Activated T-cell treated with anti-CD3 and anti-CD28 coated beads, Interleukin-2, amount 50 U/mL, for 72 hours (primary cell): ENCODE results near the gene ZNF664. TPM values are rescaled to one million over a fixed set of nuclear protein-coding genes. Genes with fewer than 3 reads are reported as not detected.
A peak's percentile ranks its signal among the peaks of the same experiment; 100 is the strongest.

ENCODE experiments used
- ATAC-seq, 2 donors: fragments of 150-1000 bp; cut with Tn5 transposase; replicated peaks in 1 of 2; 2 replicates each; pipeline ENCODE4 v1.10.0; 2021; ENCODE audit warnings: moderate library complexity in 2 of 2, mild to moderate bottlenecking in 1 of 2
- DNase-seq, 2 donors: peaks; one replicate each; pipeline ENCODE4 v3.0.0; 2021 to 2022; ENCODE audit warnings: mixed read lengths in 1 of 2
- H3K27ac Mint-ChIP-seq: one replicate; pipeline ENCODE4 v1.8.0; 2022; ENCODE audit warnings: mild to moderate bottlenecking, moderate library complexity, mixed read lengths
- H3K27me3 Mint-ChIP-seq: one replicate; pipeline ENCODE4 v1.8.0; 2022; ENCODE audit warnings: low read depth, mixed read lengths
- H3K36me3 Mint-ChIP-seq, 2 donors: one replicate each; pipeline ENCODE4 v1.8.0; 2022; ENCODE audit warnings: mixed read lengths in 2 of 2, mild to moderate bottlenecking in 1 of 2; ENCODE audit not compliant: insufficient read depth in 2 of 2
- H3K4me1 Mint-ChIP-seq: one replicate; pipeline ENCODE4 v1.8.0; 2022; ENCODE audit warnings: low read depth, mixed read lengths
- H3K4me3 Mint-ChIP-seq, 2 donors: one replicate each; pipeline ENCODE4 v1.8.0; 2022; ENCODE audit warnings: mild to moderate bottlenecking in 2 of 2, mixed read lengths in 2 of 2, moderate library complexity in 2 of 2
- H3K9me3 Mint-ChIP-seq, 2 donors: one replicate each; pipeline ENCODE4 v1.8.0; 2022; ENCODE audit warnings: mixed read lengths in 2 of 2
- total RNA-seq, 2 donors: library from RNA; stranded (reverse); gene quantifications; one replicate each; pipeline ENCODE4 v1.2.3, GENCODE V29; 2022

Gene ZNF664
- total RNA-seq, 2 donors from 2014 or later: 63.0 to 63.6 TPM

DNA sequence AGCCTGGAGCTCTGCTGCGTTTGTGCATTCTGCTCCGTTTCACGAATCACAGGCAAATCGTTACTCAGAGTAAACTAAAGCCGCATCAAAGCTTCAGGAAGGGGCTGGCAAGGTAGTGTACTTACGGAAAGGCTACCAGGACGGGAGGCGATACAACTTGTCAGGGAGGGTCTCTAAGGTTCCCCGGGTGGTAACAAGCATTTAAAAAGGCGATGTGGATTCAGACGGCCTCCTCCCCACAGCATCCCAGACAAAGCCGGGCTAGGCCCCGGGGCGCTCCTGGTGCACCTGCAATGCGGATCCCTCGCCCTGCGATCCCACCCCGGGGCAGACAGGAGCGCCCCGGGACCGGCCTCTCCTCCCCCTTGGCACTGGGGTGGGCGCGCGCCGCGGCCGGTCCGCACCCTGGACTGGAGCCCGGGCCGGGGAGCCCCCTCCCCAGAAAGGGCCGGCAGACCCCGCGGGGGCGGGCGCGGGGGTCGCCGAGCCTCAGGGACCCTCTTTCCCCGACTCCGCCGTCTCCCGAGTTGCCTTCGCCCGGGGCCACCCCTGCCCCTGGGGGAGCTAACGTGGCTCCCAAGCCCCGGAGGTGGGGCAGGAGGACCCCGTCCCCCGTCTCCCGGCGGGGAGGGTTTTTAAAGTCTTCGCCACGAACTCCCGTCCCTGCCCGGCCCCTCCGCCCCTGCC, 1.1 kb upstream of the ZNF664 start:
- DNase-seq (peak; percentile 48 to 50), ATAC-seq (peak in 1 of 2 donors; percentile 12)
- peak overlapping the region; percentile 93 to 95 for H3K4me3 Mint-ChIP-seq
- peaks cover 5 to 9% of the 10 kb centered on the region in 2 donors for H3K36me3 Mint-ChIP-seq
- H3K27ac Mint-ChIP-seq: peak overlapping the region; percentile 49
- H3K27me3 Mint-ChIP-seq: no peaks in the 10 kb centered on the region
- no peaks in the 10 kb centered on the region for H3K9me3 Mint-ChIP-seq
- H3K4me1 Mint-ChIP-seq: peaks cover 51% of the 10 kb centered on the region

DNA sequence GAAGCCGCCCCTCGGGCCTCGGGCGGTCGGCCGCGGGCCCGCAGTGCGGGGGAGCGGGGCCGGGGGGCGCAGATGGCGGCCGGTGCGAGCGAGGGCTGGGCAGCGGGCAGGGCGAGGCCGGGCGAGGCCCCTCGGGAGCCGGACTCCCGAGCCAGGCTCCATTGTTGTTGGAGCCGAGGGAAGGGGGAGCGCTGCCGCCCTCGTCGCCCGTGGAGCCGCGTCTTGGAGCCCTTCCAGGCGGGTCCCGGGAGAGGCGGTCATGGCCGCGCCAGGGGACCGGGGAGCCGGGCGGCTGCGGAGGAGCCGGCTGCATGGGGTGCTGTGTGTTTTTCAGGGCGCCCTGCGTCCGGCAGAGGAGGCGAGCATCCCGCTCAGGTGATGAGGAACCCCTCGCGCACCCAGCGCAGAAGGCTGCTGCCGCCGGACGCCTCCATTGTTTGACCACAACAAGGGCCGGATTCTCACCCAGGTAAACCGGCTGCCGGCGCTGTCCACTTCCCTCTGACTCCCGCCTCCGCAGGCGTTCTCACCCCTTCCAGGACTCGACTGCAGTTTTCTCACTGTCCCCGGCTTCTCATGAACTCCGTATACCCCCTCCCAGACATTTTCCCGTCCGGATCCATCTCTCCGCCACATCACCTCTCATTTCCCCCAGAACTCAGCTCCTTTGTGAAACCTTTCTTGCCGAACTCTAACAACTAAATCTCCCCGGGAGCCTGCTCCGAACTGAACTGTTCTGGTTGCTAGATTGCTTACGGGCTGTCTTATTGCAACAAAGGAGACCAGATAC, 732 bp downstream of the ZNF664 start:
- Mint-ChIP-seq H3K27me3 (no peaks in the 10 kb centered on the region), H3K9me3 (no peaks in the 10 kb centered on the region), H3K4me3 (peak overlapping the region; percentile 88), H3K4me1 (peaks cover 50% of the 10 kb centered on the region), H3K36me3 (peaks cover 5 to 9% of the 10 kb centered on the region in 2 donors), H3K27ac (peak overlapping the region; percentile 44)
- DNase-seq: peak; percentile 35 to 42
- peak; percentile 1 to 3 for ATAC-seq

DNA sequence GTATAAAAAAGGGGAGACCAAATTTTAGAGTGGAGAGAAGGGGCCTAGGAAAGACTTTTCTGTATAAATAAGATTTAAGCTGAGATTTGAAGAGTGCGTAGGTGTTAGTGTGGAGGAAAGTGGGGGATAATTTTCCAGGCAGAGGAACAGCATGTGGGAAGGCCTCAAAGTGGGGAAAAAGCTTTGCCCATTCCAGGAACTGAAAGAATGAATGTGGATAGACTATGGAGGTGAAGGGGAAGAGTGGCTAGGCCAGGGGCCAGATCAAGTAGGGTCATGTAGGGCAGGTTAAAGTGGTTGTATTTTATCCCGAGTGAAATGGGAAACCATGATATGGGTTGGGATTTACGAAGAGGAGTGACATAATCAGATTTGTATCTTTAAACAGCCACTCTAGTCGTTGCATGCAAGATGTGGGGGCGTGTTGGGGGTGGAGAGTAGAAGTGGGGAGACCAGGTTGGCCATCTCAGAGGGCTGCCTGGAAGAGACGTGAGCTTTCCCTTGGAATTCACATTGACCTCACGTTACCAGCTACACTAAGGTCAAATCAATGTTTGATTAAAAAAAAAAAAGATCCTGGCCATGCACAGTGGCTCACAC, 3.3 kb downstream of the ZNF664 start:
- no peak for ATAC-seq
- no peak overlapping the region for H3K4me3 Mint-ChIP-seq
- no peaks in the 10 kb centered on the region for H3K9me3 Mint-ChIP-seq
- peaks cover 5 to 11% of the 10 kb centered on the region in 2 donors for H3K36me3 Mint-ChIP-seq
- no peak for DNase-seq
- no peak overlapping the region for H3K27ac Mint-ChIP-seq
- no peaks in the 10 kb centered on the region for H3K27me3 Mint-ChIP-seq
- H3K4me1 Mint-ChIP-seq: peaks cover 25% of the 10 kb centered on the region

DNA sequence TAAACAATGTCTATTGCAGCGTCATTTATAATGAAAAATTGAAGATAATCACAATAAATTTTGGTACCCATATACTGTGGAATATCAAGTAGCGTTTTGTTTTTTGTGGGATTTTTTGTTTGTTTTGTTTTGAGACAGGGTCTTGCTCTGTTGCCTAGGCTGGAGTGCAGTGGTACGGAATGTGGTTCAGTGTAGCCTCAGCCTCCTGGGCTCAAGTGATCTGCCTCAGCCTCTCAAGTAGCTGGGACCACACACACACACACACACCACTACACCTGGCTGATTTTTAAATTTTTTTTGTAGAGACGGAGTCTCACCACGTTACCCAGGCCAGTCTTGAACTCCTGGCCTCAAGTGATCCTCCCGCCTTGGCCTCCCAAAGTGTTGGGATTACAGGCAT, 6.6 kb downstream of the ZNF664 start:
- ATAC-seq: no peak
- Mint-ChIP-seq H3K9me3 (no peaks in the 10 kb centered on the region), H3K4me1 (peaks cover 20% of the 10 kb centered on the region), H3K4me3 (no peak overlapping the region), H3K36me3 (peaks cover 0 to 8% of the 10 kb centered on the region in 2 donors), H3K27me3 (no peaks in the 10 kb centered on the region), H3K27ac (no peak overlapping the region)
- no peak for DNase-seq

DNA sequence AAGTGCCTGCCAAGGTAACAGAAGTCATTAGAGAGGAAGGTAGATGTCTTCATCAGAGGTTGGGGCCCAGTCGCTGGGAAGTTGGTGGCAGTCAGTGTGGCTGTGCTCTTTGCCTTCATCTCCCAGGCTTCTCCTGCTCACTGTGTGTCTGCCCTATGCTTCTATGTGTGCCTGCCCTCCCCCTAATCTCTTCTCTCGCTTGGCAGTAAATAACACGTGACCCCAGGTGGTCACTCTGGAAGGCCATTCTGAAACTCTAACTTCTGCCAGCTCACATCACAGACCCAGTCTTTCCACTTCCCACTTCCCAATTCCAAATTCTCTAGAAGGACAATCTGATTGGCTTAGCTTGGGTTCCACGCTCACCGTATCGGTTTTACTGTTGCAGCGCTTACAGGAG, 9.3 kb downstream of the ZNF664 start:
- H3K27ac Mint-ChIP-seq: no peak overlapping the region
- H3K4me3 Mint-ChIP-seq: no peak overlapping the region
- peaks cover 0 to 2% of the 10 kb centered on the region in 2 donors for H3K36me3 Mint-ChIP-seq
- no peaks in the 10 kb centered on the region for H3K9me3 Mint-ChIP-seq
- peaks cover 14% of the 10 kb centered on the region for H3K4me1 Mint-ChIP-seq
- no peak for ATAC-seq
- DNase-seq: no peak
- H3K27me3 Mint-ChIP-seq: no peaks in the 10 kb centered on the region

DNA sequence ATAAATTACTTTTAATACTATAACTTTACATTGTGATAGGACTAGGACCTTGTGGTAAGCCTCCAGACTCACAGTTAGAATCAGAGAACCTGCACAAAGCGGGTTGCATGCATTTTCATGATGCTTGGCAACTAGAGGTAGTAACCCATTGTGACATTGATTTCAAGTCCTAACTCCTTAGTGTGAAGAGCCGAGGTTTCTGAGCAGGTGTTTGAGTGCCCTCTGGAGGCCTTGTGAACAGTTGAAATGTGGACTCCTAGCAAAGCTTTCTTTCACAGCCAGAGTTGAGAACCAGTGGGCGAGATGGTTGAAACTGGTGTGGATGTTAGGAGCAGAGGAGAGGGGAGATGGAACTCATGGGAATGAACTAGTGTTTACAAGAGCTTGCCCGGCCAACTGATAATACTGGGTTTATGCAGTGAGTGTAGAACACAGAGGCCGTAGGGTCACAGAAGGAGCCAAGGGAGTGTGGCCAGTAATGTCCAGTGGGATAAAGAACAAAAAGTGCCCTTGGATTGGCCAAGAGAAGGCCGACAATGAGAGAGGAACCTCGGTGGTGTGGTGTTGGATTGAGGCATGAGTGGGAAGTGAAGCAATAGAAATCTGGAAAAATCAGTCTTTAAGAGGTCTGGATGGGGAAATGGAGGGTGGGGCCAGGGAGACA, 10.9 kb downstream of the ZNF664 start:
- Mint-ChIP-seq H3K36me3 (peaks cover 0 to 10% of the 10 kb centered on the region in 2 donors), H3K4me1 (peaks cover 14% of the 10 kb centered on the region), H3K27me3 (no peaks in the 10 kb centered on the region), H3K9me3 (no peaks in the 10 kb centered on the region), H3K4me3 (no peak overlapping the region), H3K27ac (no peak overlapping the region)
- DNase-seq (peak; percentile 41 to 43), ATAC-seq (peak; percentile 81 to 82)

DNA sequence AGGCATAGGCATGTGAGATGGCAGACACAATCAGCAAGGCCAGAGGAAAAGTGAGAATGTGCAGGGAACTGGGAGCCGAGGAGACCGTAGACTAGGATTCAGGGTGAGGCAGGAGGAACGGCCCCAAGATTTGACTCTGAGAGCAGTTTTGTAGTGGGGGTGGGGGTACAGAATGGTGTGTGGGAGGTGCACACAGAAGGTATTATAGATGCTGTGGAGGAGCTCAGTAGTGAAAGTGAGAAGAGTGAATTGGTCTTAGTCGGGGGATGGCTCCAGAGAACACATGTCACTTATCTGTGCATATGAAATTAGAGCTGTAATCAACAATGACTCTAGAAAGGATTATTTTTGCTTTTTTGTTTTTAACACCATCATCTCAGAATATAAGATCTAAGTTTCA, 11.9 kb downstream of the ZNF664 start:
- Mint-ChIP-seq H3K9me3 (no peaks in the 10 kb centered on the region), H3K36me3 (peaks cover 2 to 11% of the 10 kb centered on the region in 2 donors), H3K27ac (no peak overlapping the region)

DNA sequence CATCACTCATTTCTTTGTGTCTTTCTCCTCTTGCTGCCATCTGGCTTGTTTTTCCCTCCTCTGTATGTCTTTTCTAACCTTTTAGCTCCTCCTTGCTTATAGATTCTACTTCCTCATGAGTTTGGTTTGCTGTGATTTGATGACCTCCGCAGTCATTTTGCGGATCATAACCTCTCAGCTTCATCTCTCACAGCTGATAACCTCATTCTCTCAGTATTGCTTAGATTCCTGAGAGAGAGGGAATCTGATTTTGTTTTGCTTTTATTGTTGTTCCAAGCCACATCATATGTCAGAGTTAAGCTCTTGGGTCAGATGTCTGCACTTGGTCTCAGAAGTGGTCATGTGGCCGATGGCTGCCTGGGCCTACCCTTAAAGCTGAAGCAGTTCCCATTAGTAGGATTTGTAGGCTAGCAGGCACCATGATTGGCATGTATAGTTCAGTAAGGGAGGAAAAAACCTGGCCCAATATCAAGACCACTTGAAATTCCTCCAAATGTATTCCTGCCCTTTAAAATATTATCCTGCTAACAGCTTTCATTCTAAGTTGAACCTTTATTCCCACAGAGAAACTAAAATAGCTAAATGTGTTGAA, 13.5 kb downstream of the ZNF664 start:
- peaks cover 2 to 16% of the 10 kb centered on the region in 2 donors for H3K36me3 Mint-ChIP-seq

More for the DNA sequence above, 11.9 kb downstream of the ZNF664 start:
- no peaks in the 10 kb centered on the region for H3K27me3 Mint-ChIP-seq
- DNase-seq (no peak), ATAC-seq (no peak)
- peaks cover 15% of the 10 kb centered on the region for H3K4me1 Mint-ChIP-seq
- no peak overlapping the region for H3K4me3 Mint-ChIP-seq

DNA sequence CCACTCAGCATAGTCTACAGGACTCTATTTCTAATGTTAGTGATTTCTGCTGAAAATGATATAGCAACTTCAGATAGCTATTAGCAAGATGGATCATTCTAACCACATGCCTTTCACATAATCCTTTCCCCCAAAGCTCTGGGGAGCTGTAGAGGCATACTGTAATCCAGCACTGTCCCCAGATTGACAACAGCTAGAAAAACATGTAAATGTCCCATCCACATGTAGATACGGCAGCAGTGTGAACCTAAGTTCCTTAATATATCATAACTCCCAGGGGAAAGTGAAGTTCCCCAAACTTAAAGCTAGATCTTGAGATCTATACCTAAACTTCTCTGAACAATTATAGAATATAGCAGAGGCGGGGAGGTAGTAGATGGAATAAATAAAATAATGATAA, 14.0 kb downstream of the ZNF664 start:
- Mint-ChIP-seq H3K9me3 (no peaks in the 10 kb centered on the region), H3K4me1 (peaks cover 29% of the 10 kb centered on the region), H3K36me3 (peaks cover 2 to 16% of the 10 kb centered on the region in 2 donors), H3K4me3 (no peak overlapping the region), H3K27me3 (no peaks in the 10 kb centered on the region), H3K27ac (no peak overlapping the region)
- DNase-seq (no peak), ATAC-seq (no peak)

More for the DNA sequence above, 13.5 kb downstream of the ZNF664 start:
- no peak overlapping the region for H3K27ac Mint-ChIP-seq
- H3K9me3 Mint-ChIP-seq: no peaks in the 10 kb centered on the region
- DNase-seq: no peak
- no peak overlapping the region for H3K4me3 Mint-ChIP-seq
- H3K27me3 Mint-ChIP-seq: no peaks in the 10 kb centered on the region
- peaks cover 29% of the 10 kb centered on the region for H3K4me1 Mint-ChIP-seq
- ATAC-seq: no peak

DNA sequence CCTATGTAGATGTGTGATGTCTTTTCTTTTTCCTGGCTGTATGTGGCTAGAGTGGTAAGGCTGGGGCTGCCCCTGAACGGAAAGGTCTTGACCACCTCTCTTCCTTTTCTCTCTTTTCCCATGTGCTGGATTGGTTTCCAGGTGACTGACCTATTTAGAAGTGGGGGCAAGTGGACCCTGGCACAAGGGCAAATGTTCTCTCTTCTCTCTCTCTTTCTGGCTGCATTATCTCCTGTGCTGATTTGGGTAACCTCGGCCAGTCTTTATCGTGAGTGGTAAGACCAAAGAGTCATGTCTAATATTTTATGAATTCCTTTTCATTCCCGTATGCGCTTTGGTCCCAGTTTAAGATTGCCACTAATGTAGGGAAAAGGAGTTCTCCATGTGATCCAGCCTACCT, 16.2 kb downstream of the ZNF664 start:
- H3K4me1 Mint-ChIP-seq: peaks cover 25% of the 10 kb centered on the region
- peaks cover 2 to 16% of the 10 kb centered on the region in 2 donors for H3K36me3 Mint-ChIP-seq
- H3K27me3 Mint-ChIP-seq: no peaks in the 10 kb centered on the region
- H3K9me3 Mint-ChIP-seq: no peaks in the 10 kb centered on the region
- DNase-seq (no peak), ATAC-seq (no peak)
- no peak overlapping the region for H3K4me3 Mint-ChIP-seq
- no peak overlapping the region for H3K27ac Mint-ChIP-seq

DNA sequence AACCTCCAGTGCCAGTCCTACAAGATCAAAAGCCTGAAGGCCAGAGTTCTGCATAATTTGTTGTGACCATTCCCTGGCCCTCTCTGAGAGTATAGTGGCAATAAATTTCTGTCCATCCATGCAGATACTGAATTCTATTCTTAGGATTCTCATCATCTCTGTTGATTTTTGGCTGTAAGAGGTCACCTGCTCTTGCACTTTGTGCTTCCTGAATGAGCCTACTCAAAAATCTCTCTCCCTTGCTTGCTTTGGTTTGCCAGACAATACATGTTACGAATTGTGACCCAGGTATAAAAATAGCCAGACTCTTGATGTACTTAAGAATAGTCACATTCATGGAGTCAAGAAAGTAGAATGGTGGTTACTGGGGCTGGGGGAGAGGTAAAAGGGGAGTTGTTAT, 16.7 kb downstream of the ZNF664 start:
- Mint-ChIP-seq H3K4me1 (peaks cover 23% of the 10 kb centered on the region), H3K27ac (peak overlapping the region; percentile 11), H3K27me3 (no peaks in the 10 kb centered on the region), H3K4me3 (no peak overlapping the region), H3K36me3 (peaks cover 2 to 16% of the 10 kb centered on the region in 2 donors), H3K9me3 (no peaks in the 10 kb centered on the region)
- no peak for DNase-seq
- no peak for ATAC-seq

DNA sequence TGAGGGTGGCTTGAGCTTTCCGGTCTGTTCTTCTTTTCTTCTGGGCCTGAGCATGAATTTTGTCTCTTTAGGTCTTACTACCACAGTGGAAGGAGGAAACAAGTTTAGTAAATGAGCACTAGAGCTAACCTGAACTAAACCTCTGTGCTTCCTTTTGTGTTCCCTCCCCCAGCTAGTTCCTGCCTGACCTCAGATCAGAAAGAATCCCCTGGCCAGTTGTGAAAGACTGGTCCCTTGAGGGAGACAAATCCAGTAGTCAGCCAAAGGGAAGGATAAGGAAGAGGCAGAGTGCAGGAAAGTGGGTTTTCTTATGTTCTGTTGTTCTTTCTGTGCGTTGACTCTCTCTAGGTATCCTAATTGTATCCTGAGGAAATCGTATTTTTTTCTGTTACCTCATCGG, 17.5 kb downstream of the ZNF664 start:
- Mint-ChIP-seq H3K36me3 (peaks cover 2 to 16% of the 10 kb centered on the region in 2 donors), H3K27ac (no peak overlapping the region), H3K9me3 (no peaks in the 10 kb centered on the region), H3K4me1 (peaks cover 26% of the 10 kb centered on the region), H3K4me3 (no peak overlapping the region), H3K27me3 (no peaks in the 10 kb centered on the region)
- DNase-seq: no peak
- no peak for ATAC-seq
